ENCODE results near the gene FGD5. TPM values are rescaled to one million over a fixed set of nuclear protein-coding genes. Genes with fewer than 3 reads are reported as not detected.
A peak's percentile ranks its signal among the peaks of the same experiment; 100 is the strongest.
"Not testable (repeated sequence)": the region's sequence is repeated elsewhere in the genome, so short reads cannot be mapped to it uniquely, and the experiment has no call there.

The FGD5 gene
- total RNA-seq, 6 donors from 2014 or later, result 26.8 to 90.4 (median 57.2) TPM

DNA sequence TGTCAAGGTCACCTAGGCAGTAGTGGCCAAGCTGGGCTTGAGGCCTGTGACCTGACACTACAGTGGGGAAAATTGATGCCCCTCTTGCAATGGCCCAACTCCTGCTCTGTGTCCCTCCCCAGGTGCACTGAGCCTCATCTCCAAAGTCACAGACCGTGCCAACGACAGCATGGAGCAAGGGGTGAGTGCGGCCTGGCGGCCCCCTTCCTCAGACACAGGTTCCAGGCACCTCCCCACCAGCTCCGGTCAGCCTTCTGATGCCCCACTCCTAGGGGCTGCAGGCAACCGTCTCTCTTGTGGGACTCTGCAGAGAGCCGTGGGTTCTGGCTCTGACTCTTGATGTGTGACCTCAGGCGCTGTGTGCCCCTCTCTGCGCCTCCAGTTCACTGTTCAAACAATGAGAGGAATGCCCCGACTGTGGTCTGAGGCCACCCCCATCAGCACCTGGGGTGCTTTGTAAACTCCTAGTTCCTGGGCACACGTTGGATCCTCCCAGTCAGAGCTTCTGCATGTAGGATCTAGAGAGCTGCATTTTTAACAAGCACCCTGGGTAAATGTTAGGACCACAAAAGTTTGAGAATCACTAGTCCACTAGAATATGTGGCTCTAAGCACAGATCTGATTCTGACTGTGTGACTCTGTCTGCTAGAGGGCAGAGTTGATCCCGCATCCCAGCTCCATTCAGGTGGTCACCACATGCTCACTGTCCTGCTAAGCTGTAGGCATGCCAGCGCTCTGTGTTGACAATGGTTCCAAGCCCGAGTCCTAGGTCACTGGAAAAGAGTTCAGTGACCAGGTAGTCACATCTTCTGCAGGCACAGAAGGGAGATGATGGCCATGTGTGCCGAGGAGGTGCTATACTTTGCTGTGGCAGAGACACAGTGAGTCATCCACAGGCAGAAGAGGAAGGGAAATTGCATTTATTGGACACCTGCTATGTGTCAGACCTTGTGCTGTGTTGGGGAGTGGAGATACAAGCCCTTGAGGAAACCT, 82.4 kb downstream of the FGD5 start:
- DNase-seq, result peak in 1 of 2 donors; percentile 62
- no peak overlapping the region for H3K4me3 ChIP-seq
- peaks cover 0 to 8% (median 2%) of the 10 kb centered on the region in 4 donors for H3K4me1 ChIP-seq
- no peak overlapping the region for H3K27ac ChIP-seq
- H3K27me3 ChIP-seq, result no peaks in the 10 kb centered on the region
- no peak for ATAC-seq (ENCODE audit: low FRiP score in 2 of 2)
- WGBS, 2 donors, result 73 to 85% methylated on average over 11 to 15 of the region's 15 CpGs
- no peaks in the 10 kb centered on the region for H3K9me3 ChIP-seq
- H3K36me3 ChIP-seq, result peaks cover 0 to 49% (median 22%) of the 10 kb centered on the region in 4 donors
- TF ChIP-seq CTCF (IDR thresholded peaks at IDR 0.05), result no peak

GRCh38 chr3:14902719-14903118, 84.0 kb downstream of the FGD5 start:
- DNase-seq (peak in 1 of 2 donors; percentile 79), ATAC-seq (ENCODE audit: low FRiP score in 2 of 2) (peak; percentile 77 to 91)
- H3K36me3 ChIP-seq, result peaks cover 0 to 48% (median 21%) of the 10 kb centered on the region in 4 donors
- WGBS, 2 donors, result 40 to 58% methylated on average over 2 to 7 of the region's 7 CpGs
- H3K27ac ChIP-seq, result peak overlapping the region in 2 of 4 donors; percentile 24 to 52
- H3K4me3 ChIP-seq, result no peak overlapping the region
- peaks cover 0 to 19% (median 8%) of the 10 kb centered on the region in 4 donors for H3K4me1 ChIP-seq
- no peaks in the 10 kb centered on the region for H3K9me3 ChIP-seq
- H3K27me3 ChIP-seq, result no peaks in the 10 kb centered on the region
- TF ChIP-seq POLR2AphosphoS5 (IDR thresholded peaks at IDR 0.05), result peak; percentile 35 to 40
- TF ChIP-seq EP300 (IDR thresholded peaks at IDR 0.05), result no peak
- no peak for TF ChIP-seq POLR2A (IDR thresholded peaks at IDR 0.05)

DNA sequence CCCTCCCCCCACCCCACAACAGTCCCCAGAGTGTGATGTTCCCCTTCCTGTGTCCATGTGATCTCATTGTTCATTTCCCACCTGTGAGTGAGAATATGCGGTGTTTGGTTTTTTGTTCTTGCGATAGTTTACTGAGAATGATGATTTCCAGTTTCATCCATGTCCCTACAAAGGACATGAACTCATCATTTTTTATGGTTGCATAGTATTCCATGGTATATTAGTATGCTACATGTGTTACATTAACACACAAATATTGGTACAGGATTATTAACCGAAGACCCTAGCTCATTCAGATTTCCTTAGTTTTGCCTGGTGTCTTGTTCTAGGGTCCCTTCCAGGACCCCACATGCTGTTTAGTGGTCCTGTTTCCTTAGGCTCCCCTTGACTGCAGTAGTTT, 84.7 kb downstream of the FGD5 start:
- not testable (repeated sequence) for H3K4me3 ChIP-seq; H3K9me3 ChIP-seq; DNase-seq; ATAC-seq (ENCODE audit: low FRiP score in 2 of 2); H3K27me3 ChIP-seq
- Histone ChIP-seq H3K36me3 (peaks cover 0 to 41% (median 17%) of the 10 kb centered on the region in 4 donors), H3K27ac (peak overlapping the region in 1 of 4 donors; percentile 61), H3K4me1 (peaks cover 0 to 19% (median 9%) of the 10 kb centered on the region in 4 donors)
- WGBS, 2 donors, result 98% methylated on average over 3 of the region's 3 CpGs

GRCh38 chr3:14905055-14905657, 86.4 kb downstream of the FGD5 start:
- Histone ChIP-seq H3K27me3 (no peaks in the 10 kb centered on the region), H3K27ac (no peak overlapping the region), H3K36me3 (peaks cover 0 to 30% (median 6%) of the 10 kb centered on the region in 4 donors), H3K9me3 (no peaks in the 10 kb centered on the region), H3K4me1 (peaks cover 0 to 19% (median 9%) of the 10 kb centered on the region in 4 donors), H3K4me3 (no peak overlapping the region)
- TF ChIP-seq EP300 (IDR thresholded peaks at IDR 0.05) (no peak), POLR2A (IDR thresholded peaks at IDR 0.05) (no peak), POLR2AphosphoS5 (IDR thresholded peaks at IDR 0.05) (no peak), CTCF (IDR thresholded peaks at IDR 0.05) (no peak)
- 93 to 95% methylated on average over 6 of the region's 6 CpGs for WGBS, 2 donors
- ATAC-seq (ENCODE audit: low FRiP score in 2 of 2) (no peak), DNase-seq (no peak)

GRCh38 chr3:14906355-14906971, 87.7 kb downstream of the FGD5 start:
- no peak overlapping the region for H3K4me3 ChIP-seq
- no peak for TF ChIP-seq POLR2A (IDR thresholded peaks at IDR 0.05)
- no peak for TF ChIP-seq CTCF (IDR thresholded peaks at IDR 0.05)
- TF ChIP-seq POLR2AphosphoS5 (IDR thresholded peaks at IDR 0.05), result no peak
- TF ChIP-seq EP300 (IDR thresholded peaks at IDR 0.05), result no peak

More at GRCh38 chr3:14906355-14906971, 87.7 kb downstream of the FGD5 start:
- Histone ChIP-seq H3K36me3 (peaks cover 0 to 29% (median 2%) of the 10 kb centered on the region in 4 donors), H3K4me1 (peaks cover 0 to 19% (median 9%) of the 10 kb centered on the region in 4 donors), H3K27me3 (no peaks in the 10 kb centered on the region), H3K27ac (peak overlapping the region in 1 of 4 donors; percentile 13), H3K9me3 (no peaks in the 10 kb centered on the region)
- ATAC-seq (ENCODE audit: low FRiP score in 2 of 2), result no peak
- WGBS, 2 donors, result 67 to 77% methylated on average over 9 to 11 of the region's 11 CpGs
- DNase-seq, result no peak

All from upper lobe of left lung (tissue), 6 donors.